ENCODE results near the gene SLC12A5. TPM values are rescaled to one million over a fixed set of nuclear protein-coding genes. Genes with fewer than 3 reads are reported as not detected.

Gene SLC12A5
- total and polyA plus RNA-seq, 7 donors: 0.29 TPM; not detected in 6

GRCh38 chr20:46102940-46103339 is 73.9 kb downstream of the SLC12A5 start:
- TF ChIP-seq, protein P1, sequence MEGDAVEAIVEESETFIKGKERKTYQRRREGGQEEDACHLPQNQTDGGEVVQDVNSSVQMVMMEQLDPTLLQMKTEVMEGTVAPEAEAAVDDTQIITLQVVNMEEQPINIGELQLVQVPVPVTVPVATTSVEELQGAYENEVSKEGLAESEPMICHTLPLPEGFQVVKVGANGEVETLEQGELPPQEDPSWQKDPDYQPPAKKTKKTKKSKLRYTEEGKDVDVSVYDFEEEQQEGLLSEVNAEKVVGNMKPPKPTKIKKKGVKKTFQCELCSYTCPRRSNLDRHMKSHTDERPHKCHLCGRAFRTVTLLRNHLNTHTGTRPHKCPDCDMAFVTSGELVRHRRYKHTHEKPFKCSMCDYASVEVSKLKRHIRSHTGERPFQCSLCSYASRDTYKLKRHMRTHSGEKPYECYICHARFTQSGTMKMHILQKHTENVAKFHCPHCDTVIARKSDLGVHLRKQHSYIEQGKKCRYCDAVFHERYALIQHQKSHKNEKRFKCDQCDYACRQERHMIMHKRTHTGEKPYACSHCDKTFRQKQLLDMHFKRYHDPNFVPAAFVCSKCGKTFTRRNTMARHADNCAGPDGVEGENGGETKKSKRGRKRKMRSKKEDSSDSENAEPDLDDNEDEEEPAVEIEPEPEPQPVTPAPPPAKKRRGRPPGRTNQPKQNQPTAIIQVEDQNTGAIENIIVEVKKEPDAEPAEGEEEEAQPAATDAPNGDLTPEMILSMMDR (IDR thresholded peaks at IDR 0.05): no peak
- DNase-seq (no peak), ATAC-seq (no peak)
- peaks cover 4 to 65% (median 11%) of the 10 kb centered on the region in 3 donors for H3K27me3 ChIP-seq (ENCODE audit: insufficient read depth in 3 of 3, low read length in 2 of 3)
- no peaks in the 10 kb centered on the region for H3K36me3 ChIP-seq (ENCODE audit: insufficient read depth in 1 of 2, low read depth in 1 of 2)
- no peak overlapping the region for H3K27ac ChIP-seq
- 84 to 92% (median 86%) methylated on average over 3 of the region's 3 CpGs for WGBS, 3 donors
- no peaks in the 10 kb centered on the region for H3K4me1 ChIP-seq
- no peaks in the 10 kb centered on the region for H3K9me3 ChIP-seq
- H3K4me3 ChIP-seq: no peak overlapping the region
- intact Hi-C loops (cut with DNase I): no loop called here

DNA sequence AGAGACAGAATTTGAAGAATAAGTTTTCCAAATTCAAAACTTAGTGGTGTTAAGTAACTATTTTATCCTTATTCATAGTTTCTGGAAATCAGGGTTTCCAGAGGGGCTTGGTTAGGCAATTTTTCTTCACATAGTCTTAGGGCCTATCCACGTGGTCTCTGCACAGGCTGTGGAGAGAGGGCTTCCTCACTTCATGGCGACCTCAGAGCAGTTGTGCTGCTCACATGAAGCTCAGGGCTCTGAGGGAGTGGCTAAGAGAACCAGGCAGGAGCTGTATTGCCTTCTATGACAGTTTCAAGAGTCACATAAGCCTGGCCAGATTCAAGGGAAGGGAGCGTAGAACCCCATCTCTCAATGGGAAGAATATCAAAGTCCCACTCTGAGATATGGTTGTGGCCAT is 75.2 kb downstream of the SLC12A5 start:
- TF ChIP-seq, protein P1 (IDR thresholded peaks at IDR 0.05): no peak
- intact Hi-C loops (cut with DNase I): no loop called here
- Histone ChIP-seq H3K9me3 (no peaks in the 10 kb centered on the region), H3K27me3 (ENCODE audit: insufficient read depth in 3 of 3, low read length in 2 of 3) (peaks cover 4 to 70% (median 10%) of the 10 kb centered on the region in 3 donors), H3K36me3 (ENCODE audit: insufficient read depth in 1 of 2, low read depth in 1 of 2) (no peaks in the 10 kb centered on the region), H3K4me3 (no peak overlapping the region), H3K27ac (no peak overlapping the region), H3K4me1 (no peaks in the 10 kb centered on the region)
- WGBS, 3 donors: 64 to 76% (median 71%) methylated on average over 3 of the region's 3 CpGs
- ATAC-seq: no peak
- no peak for DNase-seq

GRCh38 chr20:46107061-46107460 is 78.0 kb downstream of the SLC12A5 start:
- DNase-seq (no peak), ATAC-seq (no peak)
- intact Hi-C loops (cut with DNase I): no loop called here
- H3K4me3 ChIP-seq: no peak overlapping the region
- peaks cover 4 to 46% (median 4%) of the 10 kb centered on the region in 3 donors for H3K27me3 ChIP-seq (ENCODE audit: insufficient read depth in 3 of 3, low read length in 2 of 3)
- no peaks in the 10 kb centered on the region for H3K9me3 ChIP-seq
- WGBS, 3 donors: 65 to 73% (median 66%) methylated on average over 6 of the region's 6 CpGs
- no peaks in the 10 kb centered on the region for H3K36me3 ChIP-seq (ENCODE audit: insufficient read depth in 1 of 2, low read depth in 1 of 2)
- no peaks in the 10 kb centered on the region for H3K4me1 ChIP-seq
- H3K27ac ChIP-seq: no peak overlapping the region
- TF ChIP-seq, protein P1 (IDR thresholded peaks at IDR 0.05): no peak

GRCh38 chr20:46108435-46108841 is 79.4 kb downstream of the SLC12A5 start:
- Histone ChIP-seq H3K4me1 (no peaks in the 10 kb centered on the region), H3K27me3 (ENCODE audit: insufficient read depth in 3 of 3, low read length in 2 of 3) (peaks cover 4 to 34% (median 4%) of the 10 kb centered on the region in 3 donors), H3K4me3 (no peak overlapping the region), H3K9me3 (no peaks in the 10 kb centered on the region), H3K27ac (no peak overlapping the region), H3K36me3 (ENCODE audit: insufficient read depth in 1 of 2, low read depth in 1 of 2) (no peaks in the 10 kb centered on the region)
- 74 to 83% (median 79%) methylated on average over 5 of the region's 5 CpGs for WGBS, 3 donors
- DNase-seq: no peak
- intact Hi-C loops (cut with DNase I): no loop called here
- no peak for ATAC-seq
- TF ChIP-seq, protein P1 (IDR thresholded peaks at IDR 0.05): no peak

GRCh38 chr20:46108976-46109375 is 80.0 kb downstream of the SLC12A5 start:
- no peak overlapping the region for H3K27ac ChIP-seq

More at GRCh38 chr20:46108976-46109375, 80.0 kb downstream of the SLC12A5 start:
- no peaks in the 10 kb centered on the region for H3K4me1 ChIP-seq
- H3K9me3 ChIP-seq: no peaks in the 10 kb centered on the region
- ATAC-seq: no peak
- TF ChIP-seq, protein P1 (IDR thresholded peaks at IDR 0.05): no peak
- H3K27me3 ChIP-seq (ENCODE audit: insufficient read depth in 3 of 3, low read length in 2 of 3): peaks cover 4 to 30% (median 4%) of the 10 kb centered on the region in 3 donors
- WGBS, 3 donors: 77 to 84% (median 82%) methylated on average over 14 of the region's 14 CpGs
- no peaks in the 10 kb centered on the region for H3K36me3 ChIP-seq (ENCODE audit: insufficient read depth in 1 of 2, low read depth in 1 of 2)
- DNase-seq: no peak
- no peak overlapping the region for H3K4me3 ChIP-seq
- intact Hi-C loops (cut with DNase I): no loop called here
